Endothelial cell of umbilical vein (primary cell): ENCODE measurements around the gene PON2. TPM values are rescaled to one million over a fixed set of nuclear protein-coding genes. Genes with fewer than 3 reads are reported as not detected.

Source experiments
- BruUV-seq: library from RNA; stranded (reverse); fragments of 400-500 nt; replicated peaks from 2 replicates; lab custom pipeline; 2021; lab: Mats Ljungman, UMichigan
- CTCF ChIA-PET: fragments of 300-600, 350-600 bp; sonication (Branson Sonifier 250); formaldehyde crosslinking; loops from one replicate; lab custom pipeline; 2021; ENCODE audit warnings: antibody characterized with exemption, inconsistent platforms; lab: Charles Lee
- POLR2A ChIA-PET: fragments of 300-600, 350-600 bp; sonication (Branson Sonifier 250); formaldehyde crosslinking; loops from one replicate; lab custom pipeline; 2021; ENCODE audit warnings: antibody characterized with exemption, inconsistent platforms; lab: Charles Lee
- DNase-seq: peaks from one replicate; pipeline ENCODE4 v3.0.0-alpha.2; 2011; ENCODE audit warnings: low read depth, low spot score
- FAIRE-seq: peaks from 2 replicates; lab custom pipeline; 2011; peaks lifted over from hg19 to GRCh38; lab: Jason Lieb, UNC
- H2AFZ ChIP-seq: 2 replicates; pipeline ENCODE4 v1.6.0; 2012; ENCODE audit warnings: low read depth, low read length, control low read depth, inconsistent platforms
- H3K27ac ChIP-seq: 2 replicates; pipeline ENCODE4 v1.5.1; 2011; ENCODE audit warnings: low read depth, mild to moderate bottlenecking, control low read depth, low read length, moderate library complexity; ENCODE audit not compliant: insufficient read depth
- H3K27me3 ChIP-seq, 2 experiments: 2 replicates each; pipeline versions ENCODE4 v1.6.0 to v1.6.1; 2011; ENCODE audit warnings: low read length in 2 of 2, mixed read lengths in 1 of 2; ENCODE audit not compliant: control insufficient read depth in 2 of 2, insufficient read depth in 2 of 2
- H3K36me3 ChIP-seq, 2 experiments: 2 replicates in 1 of 2; 3 replicates in 1 of 2; pipeline ENCODE4 v1.5.1; 2011; ENCODE audit warnings: low read length in 2 of 2, mild to moderate bottlenecking in 1 of 2, moderate library complexity in 1 of 2; ENCODE audit not compliant: control insufficient read depth in 2 of 2, insufficient read depth in 2 of 2; ENCODE audit errors: extremely low read depth in 1 of 2
- H3K4me1 ChIP-seq: 3 replicates; pipeline ENCODE4 v1.5.1; 2011; ENCODE audit warnings: mild to moderate bottlenecking, low read length; ENCODE audit not compliant: control insufficient read depth, insufficient read depth; ENCODE audit errors: extremely low read depth
- H3K4me2 ChIP-seq: 2 replicates; pipeline ENCODE4 v1.6.1; 2011; ENCODE audit warnings: low read length, control low read depth, mixed read lengths; ENCODE audit not compliant: insufficient read depth
- H3K4me3 ChIP-seq, 3 experiments: fragments of 200-600 bp in 1 of 3; sonication (generic), shearing (Covaris generic) in 1 of 3; replicated peaks in 1 of 3; 2 replicates each; pipeline ENCODE4 v1.5.1; 2011 to 2016; ENCODE audit warnings: control low read depth in 3 of 3, low read length in 3 of 3, mild to moderate bottlenecking in 2 of 3, inconsistent platforms in 1 of 3, low read depth in 1 of 3, moderate library complexity in 1 of 3; ENCODE audit not compliant: insufficient read depth in 1 of 3
- H3K79me2 ChIP-seq: 2 replicates; pipeline ENCODE4 v1.6.0; 2012; ENCODE audit warnings: low read length, inconsistent platforms; ENCODE audit not compliant: control insufficient read depth, insufficient read depth
- H3K9ac ChIP-seq: replicated peaks from 2 replicates; pipeline ENCODE3; 2011; ENCODE audit warnings: low read length, control low read depth; ENCODE audit not compliant: insufficient read depth; ENCODE audit errors: extremely low read depth
- H3K9me1 ChIP-seq: replicated peaks from 3 replicates; pipeline ENCODE4 v1.6.0; 2011; ENCODE audit warnings: mild to moderate bottlenecking, low read length; ENCODE audit not compliant: control insufficient read depth, insufficient read depth; ENCODE audit errors: extremely low read depth
- H3K9me3 ChIP-seq: replicated peaks from 2 replicates; pipeline ENCODE4 v1.5.1; 2012; ENCODE audit warnings: low read length, inconsistent platforms; ENCODE audit not compliant: control insufficient read depth, insufficient read depth
- H4K20me1 ChIP-seq: replicated peaks from 2 replicates; pipeline ENCODE3; 2011; ENCODE audit warnings: mild to moderate bottlenecking, low read length; ENCODE audit not compliant: control insufficient read depth, insufficient read depth; ENCODE audit errors: extremely low read depth
- EZH2 ChIP-seq: IDR thresholded peaks from 2 replicates; pipeline ENCODE4 v1.6.1; 2012; ENCODE audit warnings: borderline replicate concordance, low read depth, mild to moderate bottlenecking, moderate library complexity, low read length, inconsistent platforms; ENCODE audit not compliant: severe bottlenecking
- FOS ChIP-seq: IDR thresholded peaks from 2 replicates; pipeline ENCODE4 v1.6.1; 2011; ENCODE audit warnings: mild to moderate bottlenecking, low read length, moderate library complexity, borderline replicate concordance; ENCODE audit not compliant: insufficient read depth
- GATA2 ChIP-seq: IDR thresholded peaks from 2 replicates; pipeline ENCODE4 v1.7.0; 2011; ENCODE audit warnings: low read depth, mild to moderate bottlenecking, moderate library complexity, mixed read lengths, low read length; ENCODE audit not compliant: insufficient read length, insufficient read depth
- JUN ChIP-seq: IDR thresholded peaks from 2 replicates; pipeline ENCODE4 v1.6.1; 2011; ENCODE audit warnings: borderline replicate concordance, low read depth; ENCODE audit not compliant: insufficient read length, insufficient read depth
- MAX ChIP-seq: IDR thresholded peaks from 2 replicates; pipeline ENCODE4 v1.6.1; 2011; ENCODE audit not compliant: insufficient read depth, insufficient read length
- MYC ChIP-seq: IDR thresholded peaks from one replicate; pipeline ENCODE4 v1.6.1; 2011; ENCODE audit warnings: mild to moderate bottlenecking, low read depth, low read length
- POLR2A ChIP-seq: IDR thresholded peaks from 2 replicates; pipeline ENCODE4 v1.6.1; 2012; ENCODE audit warnings: low read depth, mild to moderate bottlenecking, control low read depth, low read length
- POLR2AphosphoS5 ChIP-seq: IDR thresholded peaks from 2 replicates; pipeline ENCODE4 v1.6.1; 2012; ENCODE audit warnings: low read depth, mild to moderate bottlenecking, control low read depth, low read length, moderate library complexity; ENCODE audit not compliant: insufficient read depth
- dilution Hi-C: fragments of 300-500 bp; cut with MboI; formaldehyde crosslinking; loops from one replicate; pipeline ENCODE4 v1.15.0; 2019; ENCODE audit warnings: low sequenced_read_pairs; ENCODE audit not compliant: extremely low pct_ligation_motif_present
- intact Hi-C: fragments of 100-400 bp; cut with micrococcal nuclease; formaldehyde crosslinking; loops from one replicate; pipeline ENCODE4 v1.10.0; 2022
- polyA plus RNA-seq, 4 experiments: library from polyadenylated mRNA; depleted of rRNA in 3 of 4; stranded (reverse) in 3 of 4; unstranded in 1 of 4; fragments of >200 nt; gene quantifications; 2 replicates each; pipeline versions ENCODE4 v1.2.1 to v1.2.3, GENCODE V29; 2011 to 2012; ENCODE audit warnings: missing spikeins in 1 of 4
- total RNA-seq: library from RNA; stranded (reverse); gene quantifications from 2 replicates; pipeline ENCODE4 v1.2.3, GENCODE V29; 2021
- TF ChIP-seq, protein P1 (sequence below), 2 donors: IDR thresholded peaks; 1 replicate in 1 of 2; 2 replicates in 1 of 2; pipeline ENCODE4 v1.5.1; 2011; ENCODE audit warnings: low read length in 2 of 2, mild to moderate bottlenecking in 2 of 2, moderate library complexity in 2 of 2, control low read depth in 1 of 2, inconsistent platforms in 1 of 2, low read depth in 1 of 2; ENCODE audit not compliant: insufficient read depth in 1 of 2; ENCODE audit errors: extremely low read depth in 1 of 2

The PON2 gene
- total and polyA plus RNA-seq, 2 donors (not counting 3 experiments of a cell fraction or from before 2014, with no cell fraction given), result 110 to 125 TPM

DNA sequence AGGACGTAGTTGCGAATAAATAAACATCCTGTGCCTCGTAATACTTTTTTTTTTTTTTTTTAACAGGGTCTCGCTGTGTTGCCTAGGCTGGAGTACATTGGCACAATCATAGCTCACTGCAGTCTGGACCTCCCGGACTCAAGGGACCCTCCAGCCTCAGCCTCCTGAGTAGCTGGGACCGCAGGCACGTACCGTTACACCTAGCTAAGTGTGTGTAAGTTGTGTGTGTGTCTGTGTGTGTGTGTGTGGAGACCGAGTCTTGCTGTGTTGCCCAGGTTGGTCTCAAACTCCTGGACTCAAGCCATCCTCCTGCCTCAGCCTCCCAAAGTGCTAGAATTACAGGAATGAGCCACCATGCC is 573 bp upstream of the PON2 start:
- CTCF ChIA-PET, result interaction anchor here (0.6 to 1.6 kb wide), 6 partner anchors 10 to 878 kb away, joined by 3 to 5 read pairs (median 4); no protein-coding TSS in a partner anchor
- FAIRE-seq (no peak), DNase-seq (no peak)
- Histone ChIP-seq H3K36me3 (no peaks in the 10 kb centered on the region), H3K4me2 (peak overlapping the region; percentile 85), H2AFZ (peak overlapping the region; percentile 80), H3K9me3 (no peaks in the 10 kb centered on the region), H3K79me2 (peaks cover 26% of the 10 kb centered on the region), H3K4me3 (peak overlapping the region in 2 of 3 experiments; percentile 74 to 97), H3K9me1 (no peaks in the 10 kb centered on the region), H3K9ac (peak overlapping the region; percentile 86), H3K27ac (peak overlapping the region; percentile 78), H3K4me1 (peaks cover 18% of the 10 kb centered on the region), H3K27me3 (no peaks in the 10 kb centered on the region), H4K20me1 (no peaks in the 10 kb centered on the region)
- POLR2A ChIA-PET, result no interaction called here
- intact Hi-C loops, result loop anchor here (1.0 to 10.0 kb wide), 3 partner anchors 35 to 735 kb away; no protein-coding TSS in a partner anchor
- TF ChIP-seq POLR2AphosphoS5 (no peak), MAX (no peak), MYC (no peak), POLR2A (no peak), EZH2 (no peak), FOS (no peak), JUN (no peak), GATA2 (no peak)
- TF ChIP-seq, protein P1, sequence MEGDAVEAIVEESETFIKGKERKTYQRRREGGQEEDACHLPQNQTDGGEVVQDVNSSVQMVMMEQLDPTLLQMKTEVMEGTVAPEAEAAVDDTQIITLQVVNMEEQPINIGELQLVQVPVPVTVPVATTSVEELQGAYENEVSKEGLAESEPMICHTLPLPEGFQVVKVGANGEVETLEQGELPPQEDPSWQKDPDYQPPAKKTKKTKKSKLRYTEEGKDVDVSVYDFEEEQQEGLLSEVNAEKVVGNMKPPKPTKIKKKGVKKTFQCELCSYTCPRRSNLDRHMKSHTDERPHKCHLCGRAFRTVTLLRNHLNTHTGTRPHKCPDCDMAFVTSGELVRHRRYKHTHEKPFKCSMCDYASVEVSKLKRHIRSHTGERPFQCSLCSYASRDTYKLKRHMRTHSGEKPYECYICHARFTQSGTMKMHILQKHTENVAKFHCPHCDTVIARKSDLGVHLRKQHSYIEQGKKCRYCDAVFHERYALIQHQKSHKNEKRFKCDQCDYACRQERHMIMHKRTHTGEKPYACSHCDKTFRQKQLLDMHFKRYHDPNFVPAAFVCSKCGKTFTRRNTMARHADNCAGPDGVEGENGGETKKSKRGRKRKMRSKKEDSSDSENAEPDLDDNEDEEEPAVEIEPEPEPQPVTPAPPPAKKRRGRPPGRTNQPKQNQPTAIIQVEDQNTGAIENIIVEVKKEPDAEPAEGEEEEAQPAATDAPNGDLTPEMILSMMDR (IDR thresholded peaks at IDR 0.05; ENCODE audit: extremely low read depth in 1 of 2, insufficient read depth in 1 of 2, low read depth in 1 of 2, low read length in 2 of 2), result no peak
- dilution Hi-C loops, result no loop called here
- BruUV-seq, result TSS peak; percentile 87
